SK-N-SH (cell line): ENCODE data around the gene NTNG1. TPM values are rescaled to one million over a fixed set of nuclear protein-coding genes. Genes with fewer than 3 reads are reported as not detected.

ENCODE experiments used
- CTCF ChIA-PET: fragments of 300-600, 350-600 bp; formaldehyde crosslinking; extraction: SDS; loops from one replicate; lab custom pipeline; 2021; lab: Yijun Ruan, JAX
- POLR2A ChIA-PET: fragments of 350-600 bp; sonication (Branson Sonifier 250); formaldehyde crosslinking; extraction: SDS; loops from one replicate; lab custom pipeline; 2020; ENCODE audit warnings: antibody characterized with exemption, inconsistent platforms; lab: Yijun Ruan, JAX
- DNase-seq: peaks from one replicate; pipeline ENCODE4 v3.0.0; 2012
- H2AFZ ChIP-seq: fragments of 200-600 bp; sonication (generic); 2 replicates; pipeline ENCODE4 v1.8.1; 2016; ENCODE audit warnings: antibody characterized with exemption, mild to moderate bottlenecking, low read depth
- H3F3A ChIP-seq: fragments of 200-600 bp; sonication (generic); replicated peaks from 2 replicates; pipeline ENCODE3; 2016; ENCODE audit warnings: antibody characterized with exemption, mild to moderate bottlenecking; ENCODE audit not compliant: insufficient read depth
- H3K27ac ChIP-seq, 2 experiments: fragments of 200-500 bp in 1 of 2; fragments of 200-600 bp in 1 of 2; sonication (Bioruptor generic) in 1 of 2; sonication (generic), shearing (Covaris generic) in 1 of 2; 2 replicates each; pipeline versions ENCODE4 v1.5.1 to v1.6.1; 2014 to 2016; ENCODE audit warnings: low read depth in 2 of 2, inconsistent platforms in 1 of 2, low read length in 1 of 2, mild to moderate bottlenecking in 1 of 2, mixed read lengths in 1 of 2
- H3K27me3 ChIP-seq: fragments of 200-600 bp; sonication (generic), shearing (Covaris generic); 2 replicates; pipeline ENCODE4 v1.6.1; 2016; ENCODE audit warnings: mixed run types; ENCODE audit not compliant: insufficient read depth
- H3K36me3 ChIP-seq, 2 experiments: fragments of 200-500 bp in 1 of 2; fragments of 200-600 bp in 1 of 2; sonication (Bioruptor generic) in 1 of 2; sonication (generic) in 1 of 2; replicated peaks in 1 of 2; 2 replicates each; pipeline versions ENCODE3 to v1.5.1; 2014 to 2016; ENCODE audit warnings: low read length in 1 of 2, mild to moderate bottlenecking in 1 of 2; ENCODE audit not compliant: insufficient read depth in 2 of 2, control insufficient read depth in 1 of 2
- H3K4me1 ChIP-seq, 2 experiments: fragments of 200-500 bp in 1 of 2; fragments of 200-600 bp in 1 of 2; sonication (Bioruptor generic) in 1 of 2; sonication (generic), shearing (Covaris generic) in 1 of 2; 2 replicates each; pipeline versions ENCODE4 v1.5.1 to v1.6.1; 2014 to 2016; ENCODE audit warnings: low read depth in 1 of 2, low read length in 1 of 2, mixed run types in 1 of 2; ENCODE audit not compliant: insufficient read depth in 2 of 2, control insufficient read depth in 1 of 2
- H3K4me2 ChIP-seq: fragments of 200-600 bp; sonication (generic), shearing (Covaris generic); 2 replicates; pipeline ENCODE4 v1.6.1; 2017; ENCODE audit warnings: mixed run types
- H3K4me3 ChIP-seq, 2 experiments: fragments of 200-500 bp in 1 of 2; fragments of 200-600 bp in 1 of 2; sonication (Bioruptor generic) in 1 of 2; sonication (generic), shearing (Covaris generic) in 1 of 2; 2 replicates each; pipeline versions ENCODE4 v1.5.1 to v1.8.1; 2014 to 2016; ENCODE audit warnings: low read depth in 2 of 2, inconsistent platforms in 1 of 2, low read length in 1 of 2, mild to moderate bottlenecking in 1 of 2, mixed read lengths in 1 of 2, moderate library complexity in 1 of 2
- H3K79me2 ChIP-seq: fragments of 200-600 bp; sonication (generic); 2 replicates; pipeline ENCODE4 v1.8.1; 2017; ENCODE audit warnings: mild to moderate bottlenecking; ENCODE audit not compliant: insufficient read depth
- H3K9ac ChIP-seq: fragments of 200-600 bp; sonication (generic); 2 replicates; pipeline ENCODE4 v1.6.1; 2017; ENCODE audit warnings: mixed run types
- H3K9me2 ChIP-seq: fragments of 200-600 bp; sonication (generic); 2 replicates; pipeline ENCODE4 v1.6.1; 2017; ENCODE audit warnings: mixed run types
- H3K9me3 ChIP-seq: fragments of 200-600 bp; sonication (generic); 2 replicates; pipeline ENCODE4 v1.6.1; 2017; ENCODE audit warnings: mixed run types, mild to moderate bottlenecking, moderate library complexity
- H4K20me1 ChIP-seq: fragments of 200-600 bp; sonication (generic); 2 replicates; pipeline ENCODE4 v1.6.1; 2017; ENCODE audit warnings: mild to moderate bottlenecking, mixed run types; ENCODE audit not compliant: insufficient read depth
- FOXM1 ChIP-seq: IDR thresholded peaks from 2 replicates; pipeline ENCODE4 v1.4.0; 2012; ENCODE audit warnings: low read depth, mild to moderate bottlenecking
- RAD21 ChIP-seq: IDR thresholded peaks from 2 replicates; pipeline ENCODE4 v1.6.1; 2012; ENCODE audit warnings: mild to moderate bottlenecking, low read length
- WGBS: methylation state at CpG from one replicate; pipeline ENCODE4 v1.1.6; 2017; ENCODE audit warnings: low lambda C conversion rate; 5-methylcytosine and 5-hydroxymethylcytosine counted together
- polyA plus RNA-seq, 3 experiments: library from polyadenylated mRNA; depleted of rRNA; stranded (reverse); fragments of >200 nt; gene quantifications; 2 replicates each; pipeline ENCODE4 v1.2.3, GENCODE V29; 2012
- small RNA-seq, 7 experiments: library from RNA; depleted of rRNA; stranded (forward); fragments of <200 nt; gene quantifications; one replicate each; pipeline ENCODE3, GENCODE V24; 2012
- TF ChIP-seq, protein P1 (sequence below): fragments of 200-600 bp; sonication (generic); IDR thresholded peaks from 2 replicates; pipeline ENCODE4 v1.6.1; 2017; ENCODE audit warnings: antibody characterized with exemption, mild to moderate bottlenecking, moderate library complexity

The NTNG1 gene
- polyA plus RNA-seq, 1 of the 3 experiments (the other 2 are of a cell fraction), result 0.03 TPM

GRCh38 chr1:107531065-107531908 is 390.4 kb downstream of the NTNG1 start:
- no peak for DNase-seq
- no peaks in the 10 kb centered on the region for H3K27me3 ChIP-seq
- no peaks in the 10 kb centered on the region for H3K9me3 ChIP-seq
- H3K4me1 ChIP-seq, result peaks cover 0 to 18% of the 10 kb centered on the region in 2 experiments; a peak in 2 of 4 replicates
- CTCF ChIA-PET, result interaction anchor here (1.1 to 5.0 kb wide), 10 partner anchors 7 to 304 kb away, joined by 3 to 36 read pairs (median 8); no protein-coding TSS in a partner anchor
- TF ChIP-seq FOXM1, result no peak
- WGBS, result 58% methylated on average over 12 of the region's 12 CpGs
- H3K27ac ChIP-seq, result no peak overlapping the region
- H3K4me3 ChIP-seq, result no peak overlapping the region
- POLR2A ChIA-PET, result no interaction called here
- no peaks in the 10 kb centered on the region for H3K9me2 ChIP-seq
- no peak overlapping the region for H3K4me2 ChIP-seq
- no peaks in the 10 kb centered on the region for H3K79me2 ChIP-seq
- no peaks in the 10 kb centered on the region for H4K20me1 ChIP-seq
- no peaks in the 10 kb centered on the region for H3F3A ChIP-seq
- H3K36me3 ChIP-seq, result no peaks in the 10 kb centered on the region
- no peak overlapping the region for H3K9ac ChIP-seq
- no peak overlapping the region for H2AFZ ChIP-seq

DNA sequence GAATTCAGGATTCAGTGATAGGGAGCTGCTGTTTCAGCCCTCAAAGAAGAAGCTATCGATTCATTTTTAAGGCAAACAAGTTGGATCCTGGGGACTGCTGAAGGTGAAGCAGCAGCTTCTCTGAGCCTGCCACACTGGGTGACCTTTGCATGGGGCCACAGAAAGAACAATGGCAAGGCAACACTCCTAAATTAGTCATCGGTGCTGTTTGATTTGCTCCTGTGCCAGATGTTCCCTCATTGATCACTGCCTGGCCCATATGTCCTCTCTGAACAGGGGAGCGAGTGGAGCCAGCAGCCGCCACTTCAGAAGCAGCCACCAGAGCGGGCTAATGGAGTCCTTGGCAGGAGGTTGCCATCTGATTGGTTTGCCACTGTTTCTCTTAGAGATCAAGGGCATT is 391.5 kb downstream of the NTNG1 start:
- CTCF ChIA-PET, result interaction anchor here (1.1 to 3.2 kb wide), 4 partner anchors 101 to 218 kb away, joined by 3 to 10 read pairs (median 6); no protein-coding TSS in a partner anchor
- H3K4me2 ChIP-seq, result no peak overlapping the region
- H3K79me2 ChIP-seq, result no peaks in the 10 kb centered on the region
- H2AFZ ChIP-seq, result no peak overlapping the region
- H3K4me3 ChIP-seq, result no peak overlapping the region
- no peaks in the 10 kb centered on the region for H3K36me3 ChIP-seq
- H3K27ac ChIP-seq, result no peak overlapping the region
- no peaks in the 10 kb centered on the region for H3K9me2 ChIP-seq
- POLR2A ChIA-PET, result no interaction called here
- no peaks in the 10 kb centered on the region for H3K27me3 ChIP-seq
- H3K9me3 ChIP-seq, result no peaks in the 10 kb centered on the region
- H3F3A ChIP-seq, result no peaks in the 10 kb centered on the region
- peaks cover 0 to 18% of the 10 kb centered on the region in 2 experiments; a peak in 2 of 4 replicates for H3K4me1 ChIP-seq
- TF ChIP-seq RAD21, result 0 out of 2 replicates have a peak, but pooled peaks have one; percentile 6
- TF ChIP-seq, protein P1, sequence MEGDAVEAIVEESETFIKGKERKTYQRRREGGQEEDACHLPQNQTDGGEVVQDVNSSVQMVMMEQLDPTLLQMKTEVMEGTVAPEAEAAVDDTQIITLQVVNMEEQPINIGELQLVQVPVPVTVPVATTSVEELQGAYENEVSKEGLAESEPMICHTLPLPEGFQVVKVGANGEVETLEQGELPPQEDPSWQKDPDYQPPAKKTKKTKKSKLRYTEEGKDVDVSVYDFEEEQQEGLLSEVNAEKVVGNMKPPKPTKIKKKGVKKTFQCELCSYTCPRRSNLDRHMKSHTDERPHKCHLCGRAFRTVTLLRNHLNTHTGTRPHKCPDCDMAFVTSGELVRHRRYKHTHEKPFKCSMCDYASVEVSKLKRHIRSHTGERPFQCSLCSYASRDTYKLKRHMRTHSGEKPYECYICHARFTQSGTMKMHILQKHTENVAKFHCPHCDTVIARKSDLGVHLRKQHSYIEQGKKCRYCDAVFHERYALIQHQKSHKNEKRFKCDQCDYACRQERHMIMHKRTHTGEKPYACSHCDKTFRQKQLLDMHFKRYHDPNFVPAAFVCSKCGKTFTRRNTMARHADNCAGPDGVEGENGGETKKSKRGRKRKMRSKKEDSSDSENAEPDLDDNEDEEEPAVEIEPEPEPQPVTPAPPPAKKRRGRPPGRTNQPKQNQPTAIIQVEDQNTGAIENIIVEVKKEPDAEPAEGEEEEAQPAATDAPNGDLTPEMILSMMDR, result no peak
- H4K20me1 ChIP-seq, result no peaks in the 10 kb centered on the region
- no peak for DNase-seq
- 33% methylated on average over 1 of the region's 5 CpGs for WGBS
- H3K9ac ChIP-seq, result no peak overlapping the region

Small RNAs within 50 kb of the gene (small RNA-seq; reads per million reads assigned to genes)
- 0 to 0.59 (median 0) reads per million in 7 experiments for gene AC114491.1

Other genes starting within 250 kb of the NTNG1 start
- gene PRMT6, start 84.4 kb upstream of the NTNG1 start, polyA plus RNA-seq (2012; rRNA removed), result 15.2 and 17.2 TPM in 2 replicates